HepG2 (cell line): ENCODE results near the gene DPH2.

Source experiments
- IKZF1 ChIP-seq: fragments of 450-650 bp; IDR thresholded peaks from 2 replicates; pipeline ENCODE4 v1.7.1; 2016
- MAZ ChIP-seq, 2 experiments: sonication (generic) in 1 of 2; formaldehyde crosslinking in 1 of 2; IDR thresholded peaks; 2 replicates each; pipeline versions ENCODE4 v1.5.0 to v1.6.1; 2012 to 2020; ENCODE audit warnings: low read depth in 2 of 2, mild to moderate bottlenecking in 2 of 2, borderline replicate concordance in 1 of 2, improper control_type of control experiment in 1 of 2, low read length in 1 of 2, missing genetic modification reagents in 1 of 2, moderate library complexity in 1 of 2
- POLR2AphosphoS5 ChIP-seq: IDR thresholded peaks from 2 replicates; pipeline ENCODE4 v1.6.1; 2012; ENCODE audit warnings: low read depth, low read length
- POLR2G ChIP-seq: fragments of 200-400 bp; formaldehyde crosslinking; IDR thresholded peaks from 2 replicates; pipeline ENCODE4 v1.6.1; 2018; ENCODE audit warnings: mild to moderate bottlenecking, low read depth, low read length, moderate library complexity
- TBP ChIP-seq: sonication (generic); formaldehyde crosslinking; IDR thresholded peaks from 2 replicates; pipeline ENCODE4 v1.5.0; 2020; ENCODE audit warnings: missing genetic modification reagents

DNA sequence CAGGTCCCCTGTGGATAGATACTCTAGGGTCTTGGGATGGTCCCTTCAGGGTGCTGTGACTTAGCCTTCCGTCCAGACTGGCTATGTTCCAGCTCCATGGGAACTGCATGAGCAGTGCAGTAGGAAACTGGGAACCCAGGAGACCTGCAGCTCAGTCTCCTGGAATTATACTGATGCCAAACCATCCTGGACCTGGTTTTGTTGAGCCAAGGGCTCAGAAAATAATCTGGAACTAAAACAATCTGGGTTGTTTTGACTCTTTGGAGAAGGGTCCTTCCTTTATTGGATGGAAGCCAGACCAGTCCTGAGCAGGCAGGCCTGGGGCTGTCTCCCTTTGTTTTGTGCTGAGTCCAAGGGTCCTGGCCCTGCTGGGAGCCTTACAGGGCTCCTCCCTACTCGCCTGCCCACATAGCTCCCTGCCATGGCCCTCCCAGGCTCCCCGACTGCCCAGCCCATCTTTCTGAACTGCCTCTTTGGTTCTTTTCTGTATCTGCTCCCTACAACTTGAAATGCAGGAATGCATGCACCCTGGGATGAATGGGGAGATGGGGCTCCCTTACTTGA lies 21.9 kb upstream of the DPH2 start:
- no peak for TF ChIP-seq TBP (CRISPR knock-in tag)
- TF ChIP-seq IKZF1 = no peak
- no peak for TF ChIP-seq POLR2G
- no peak for TF ChIP-seq POLR2AphosphoS5
- no peak for TF ChIP-seq MAZ (IDR thresholded peaks at IDR 0.05; ENCODE audit: borderline replicate concordance, low read depth, low read length)
- TF ChIP-seq MAZ (CRISPR knock-in tag; IDR thresholded peaks at IDR 0.05; ENCODE audit: low read depth) = no peak
